ENCODE results near the gene MAPK12.

DNA sequence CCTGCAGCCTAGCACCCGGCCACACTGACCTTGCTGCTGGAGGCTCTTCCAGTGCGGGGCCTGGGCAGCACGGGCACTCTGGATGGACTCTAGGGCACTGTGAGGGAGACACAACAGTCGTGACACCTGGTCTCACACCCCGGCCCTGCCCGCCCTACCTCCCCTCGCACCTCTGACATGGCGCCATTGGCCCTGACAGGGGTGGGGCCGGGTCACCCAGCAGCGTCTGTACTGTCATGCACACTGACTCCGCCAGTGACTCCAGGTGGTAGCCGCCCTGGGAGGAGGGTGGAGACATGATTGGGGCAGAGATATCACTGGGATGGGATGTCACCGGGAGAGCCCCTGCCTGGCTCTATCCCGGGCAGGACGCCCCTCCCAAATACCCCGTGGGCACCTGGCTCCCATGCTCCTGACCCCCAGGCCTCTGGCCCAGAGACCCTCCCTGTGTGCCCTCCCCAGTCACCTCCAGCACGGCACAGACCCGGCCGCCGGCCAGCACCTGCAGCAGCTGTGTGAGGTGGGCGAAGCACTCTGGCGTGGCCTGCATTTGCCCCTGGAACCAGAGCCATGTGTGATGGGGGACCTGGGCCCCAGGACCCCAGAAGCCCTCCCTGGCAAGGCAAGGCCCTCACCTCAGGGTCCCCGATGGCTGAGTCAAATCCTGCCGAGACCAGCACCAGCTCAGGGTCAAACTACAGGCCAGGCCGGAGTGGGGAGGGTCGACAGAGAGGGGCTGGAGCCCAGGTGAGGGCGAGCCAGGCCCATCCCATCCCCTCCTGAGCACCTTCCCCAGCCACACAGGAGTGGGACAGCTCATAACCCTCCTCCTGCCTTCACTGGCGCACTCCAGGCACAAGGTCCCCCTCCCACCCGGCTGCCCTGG, 13.0 kb downstream of the MAPK12 start:
- TF ChIP-seq, protein P1, sequence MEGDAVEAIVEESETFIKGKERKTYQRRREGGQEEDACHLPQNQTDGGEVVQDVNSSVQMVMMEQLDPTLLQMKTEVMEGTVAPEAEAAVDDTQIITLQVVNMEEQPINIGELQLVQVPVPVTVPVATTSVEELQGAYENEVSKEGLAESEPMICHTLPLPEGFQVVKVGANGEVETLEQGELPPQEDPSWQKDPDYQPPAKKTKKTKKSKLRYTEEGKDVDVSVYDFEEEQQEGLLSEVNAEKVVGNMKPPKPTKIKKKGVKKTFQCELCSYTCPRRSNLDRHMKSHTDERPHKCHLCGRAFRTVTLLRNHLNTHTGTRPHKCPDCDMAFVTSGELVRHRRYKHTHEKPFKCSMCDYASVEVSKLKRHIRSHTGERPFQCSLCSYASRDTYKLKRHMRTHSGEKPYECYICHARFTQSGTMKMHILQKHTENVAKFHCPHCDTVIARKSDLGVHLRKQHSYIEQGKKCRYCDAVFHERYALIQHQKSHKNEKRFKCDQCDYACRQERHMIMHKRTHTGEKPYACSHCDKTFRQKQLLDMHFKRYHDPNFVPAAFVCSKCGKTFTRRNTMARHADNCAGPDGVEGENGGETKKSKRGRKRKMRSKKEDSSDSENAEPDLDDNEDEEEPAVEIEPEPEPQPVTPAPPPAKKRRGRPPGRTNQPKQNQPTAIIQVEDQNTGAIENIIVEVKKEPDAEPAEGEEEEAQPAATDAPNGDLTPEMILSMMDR (IDR thresholded peaks at IDR 0.05): no peak
- no peak for TF ChIP-seq POLR2A (IDR thresholded peaks at IDR 0.05)
